ENCODE data around the gene PMIS2.

PMIS2 gene

DNA sequence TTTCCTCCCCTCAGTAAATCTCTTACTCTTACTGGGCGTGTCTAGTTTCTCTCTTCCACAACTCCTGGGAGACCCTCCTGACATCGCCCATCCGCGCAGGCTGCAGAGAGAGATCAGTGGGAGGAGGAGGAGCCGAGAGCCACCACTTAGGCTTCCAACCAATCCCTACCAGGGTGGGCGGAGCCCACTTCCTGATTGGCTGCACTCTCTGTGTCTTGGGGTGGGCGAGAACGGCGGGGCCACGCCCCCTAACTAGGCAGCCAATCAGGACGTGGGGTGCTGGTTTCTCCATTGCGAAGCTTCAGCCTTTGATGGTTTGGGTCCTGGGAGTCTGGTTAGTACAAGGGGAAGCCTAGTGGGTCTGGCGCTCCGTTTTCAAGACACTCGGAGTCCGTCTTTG is at the start of gene PMIS2:
TSS of gene PMIS2 (plus strand) at position 326 of the 400 bp plus-strand sequence. CDS start 87 bp downstream, outside the sequence.
- peak; percentile 37 for DNase-seq (ENCODE audit: low spot score)

DNA sequence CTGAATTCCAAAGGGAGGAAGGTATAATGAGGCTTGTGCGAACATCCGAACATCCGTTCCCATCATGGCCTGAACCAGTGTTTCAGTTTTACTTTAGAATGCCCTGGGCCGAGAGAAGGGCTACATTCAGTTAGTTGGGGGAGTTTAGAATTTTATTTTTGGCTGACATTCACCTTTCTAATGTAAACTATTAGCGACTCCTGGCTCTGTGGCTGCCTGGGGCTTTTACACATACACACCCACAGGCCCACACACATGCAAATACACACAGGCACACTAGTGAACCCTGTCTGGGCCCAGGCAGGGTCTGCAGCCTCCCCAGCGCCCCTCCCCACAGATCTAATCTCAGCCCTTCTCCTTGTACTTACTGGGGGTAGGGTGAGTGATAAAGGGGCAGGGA is 46.7 kb upstream of the PMIS2 start:
- no peak for DNase-seq (ENCODE audit: low spot score)

DNA sequence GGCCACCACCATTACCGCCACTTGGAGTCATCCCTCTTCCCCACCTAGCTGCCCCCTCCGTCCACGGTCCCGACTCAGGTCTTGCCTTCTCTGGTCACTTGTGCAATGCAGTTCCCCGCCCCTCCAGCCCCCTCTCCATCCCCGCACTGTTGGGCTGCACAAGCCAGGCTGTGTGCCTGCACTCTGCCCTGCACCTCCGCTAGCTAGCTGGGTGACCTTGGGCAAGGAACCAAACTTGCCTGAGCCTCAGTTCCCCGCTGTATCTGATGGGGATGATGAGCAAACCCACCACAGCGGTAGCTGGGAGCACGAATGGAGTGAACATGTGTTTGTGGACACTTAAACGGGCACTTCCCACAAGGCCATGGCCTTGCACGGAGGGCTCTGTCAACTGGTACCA is 46.1 kb upstream of the PMIS2 start:
- DNase-seq (ENCODE audit: low spot score): no peak

DNA sequence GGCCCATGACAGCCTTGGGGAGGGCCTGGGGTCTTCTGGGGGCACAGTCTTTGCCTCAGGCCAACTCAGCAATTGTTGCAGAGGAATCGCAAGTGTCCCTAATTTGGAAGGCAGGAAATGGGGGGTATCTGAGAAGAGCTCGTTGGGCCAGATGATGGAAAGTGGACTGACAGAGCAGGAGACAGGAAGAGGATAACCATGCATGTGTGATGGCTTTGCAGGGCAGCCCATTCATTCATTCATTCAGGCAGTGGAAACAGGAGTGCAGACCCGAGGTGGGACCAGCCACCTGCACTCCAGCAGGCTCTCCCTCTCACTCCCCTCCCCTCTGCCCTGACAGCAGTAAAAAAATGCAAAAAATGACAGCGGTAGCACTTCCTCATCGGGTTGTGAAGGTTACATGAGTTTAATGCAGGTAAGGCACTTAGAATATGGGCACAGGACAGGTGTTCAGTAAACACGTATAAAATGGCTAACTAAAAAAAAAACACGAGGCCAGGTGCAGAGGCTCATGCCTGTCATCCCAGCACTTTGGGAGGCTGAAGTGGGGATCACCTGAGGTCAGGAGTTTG is 45.5 kb upstream of the PMIS2 start:
- DNase-seq (ENCODE audit: low spot score): no peak

DNA sequence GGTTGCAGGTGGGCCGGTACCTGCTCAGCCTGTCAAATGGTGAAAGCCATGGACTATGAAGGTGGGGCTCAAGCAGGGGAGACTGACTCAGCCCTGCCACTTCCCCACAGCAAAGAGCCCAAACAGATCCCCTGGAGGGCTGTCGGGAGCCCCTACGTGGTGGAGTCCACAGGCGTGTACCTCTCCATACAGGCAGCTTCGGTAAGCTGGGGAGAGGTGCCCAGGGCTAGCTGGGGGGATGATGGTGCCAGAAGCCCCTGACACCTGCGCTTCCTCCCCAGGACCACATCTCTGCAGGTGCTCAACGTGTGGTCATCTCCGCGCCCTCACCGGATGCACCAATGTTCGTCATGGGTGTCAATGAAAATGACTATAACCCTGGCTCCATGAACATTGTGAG is 43.8 kb upstream of the PMIS2 start:
- DNase-seq (ENCODE audit: low spot score): no peak

DNA sequence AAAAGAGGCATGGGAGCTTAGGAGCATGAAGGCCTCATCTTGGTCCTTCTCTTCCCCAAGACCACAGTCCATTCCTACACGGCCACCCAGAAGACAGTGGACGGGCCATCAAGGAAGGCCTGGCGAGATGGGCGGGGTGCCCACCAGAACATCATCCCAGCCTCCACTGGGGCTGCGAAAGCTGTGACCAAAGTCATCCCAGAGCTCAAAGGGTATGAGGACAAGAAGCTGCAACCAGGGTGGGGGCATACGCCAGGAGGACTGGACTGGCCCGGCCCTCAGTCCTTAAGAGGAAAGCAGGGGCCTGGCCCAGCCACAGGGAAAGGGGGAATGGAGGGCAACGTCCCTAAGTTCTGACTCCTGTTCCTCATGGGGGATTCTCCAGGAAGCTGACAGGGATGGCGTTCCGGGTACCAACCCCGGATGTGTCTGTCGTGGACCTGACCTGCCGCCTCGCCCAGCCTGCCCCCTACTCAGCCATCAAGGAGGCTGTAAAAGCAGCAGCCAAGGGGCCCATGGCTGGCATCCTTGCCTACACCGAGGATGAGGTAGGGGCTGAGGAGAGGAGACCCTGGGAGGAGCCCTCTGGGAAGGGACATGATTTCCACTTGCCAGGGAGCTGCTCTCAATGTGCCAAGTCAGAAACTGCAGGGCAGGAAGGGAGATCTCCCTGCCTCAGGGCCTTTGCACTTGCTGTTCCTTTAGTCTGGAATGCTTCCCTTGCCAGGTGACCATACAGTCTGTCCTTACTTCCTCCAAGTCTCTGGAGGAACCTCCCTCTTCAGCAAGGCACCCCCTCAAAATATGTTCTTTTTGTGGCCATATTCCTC is 42.5 kb upstream of the PMIS2 start:
- DNase-seq (ENCODE audit: low spot score): no peak

DNA sequence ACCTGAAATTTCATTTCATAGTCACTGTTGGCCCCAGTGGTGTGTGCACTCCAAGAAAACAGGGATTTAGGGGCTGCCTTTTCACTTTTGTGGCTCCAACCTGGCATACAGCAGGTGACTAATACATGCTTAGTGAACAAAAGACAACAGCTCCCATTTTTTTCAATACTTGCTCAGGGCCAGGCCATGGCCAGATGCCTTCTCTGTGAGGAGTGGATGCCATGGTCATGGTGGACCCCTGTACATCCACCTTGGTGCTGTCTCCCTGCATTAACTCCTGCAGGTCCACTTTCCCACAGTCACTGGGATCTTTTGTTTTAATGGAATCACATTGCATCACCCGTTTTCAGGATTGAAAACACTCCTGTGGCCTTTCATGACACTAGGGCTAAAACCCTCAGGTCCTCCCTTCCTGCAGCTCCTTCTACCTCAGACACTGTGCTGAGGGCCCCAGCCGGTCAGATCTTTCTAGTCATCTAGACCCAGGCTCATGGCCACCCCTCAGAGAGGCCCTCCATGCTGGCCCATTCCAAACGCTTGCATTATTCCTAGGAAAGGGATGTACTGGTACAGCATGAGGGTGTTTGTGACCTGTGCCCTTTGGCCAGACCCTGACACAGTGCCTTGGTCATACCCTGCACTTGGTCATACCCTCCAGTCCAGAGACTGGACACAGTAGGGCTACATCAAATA is 41.7 kb upstream of the PMIS2 start:
- no peak for DNase-seq (ENCODE audit: low spot score)

DNA sequence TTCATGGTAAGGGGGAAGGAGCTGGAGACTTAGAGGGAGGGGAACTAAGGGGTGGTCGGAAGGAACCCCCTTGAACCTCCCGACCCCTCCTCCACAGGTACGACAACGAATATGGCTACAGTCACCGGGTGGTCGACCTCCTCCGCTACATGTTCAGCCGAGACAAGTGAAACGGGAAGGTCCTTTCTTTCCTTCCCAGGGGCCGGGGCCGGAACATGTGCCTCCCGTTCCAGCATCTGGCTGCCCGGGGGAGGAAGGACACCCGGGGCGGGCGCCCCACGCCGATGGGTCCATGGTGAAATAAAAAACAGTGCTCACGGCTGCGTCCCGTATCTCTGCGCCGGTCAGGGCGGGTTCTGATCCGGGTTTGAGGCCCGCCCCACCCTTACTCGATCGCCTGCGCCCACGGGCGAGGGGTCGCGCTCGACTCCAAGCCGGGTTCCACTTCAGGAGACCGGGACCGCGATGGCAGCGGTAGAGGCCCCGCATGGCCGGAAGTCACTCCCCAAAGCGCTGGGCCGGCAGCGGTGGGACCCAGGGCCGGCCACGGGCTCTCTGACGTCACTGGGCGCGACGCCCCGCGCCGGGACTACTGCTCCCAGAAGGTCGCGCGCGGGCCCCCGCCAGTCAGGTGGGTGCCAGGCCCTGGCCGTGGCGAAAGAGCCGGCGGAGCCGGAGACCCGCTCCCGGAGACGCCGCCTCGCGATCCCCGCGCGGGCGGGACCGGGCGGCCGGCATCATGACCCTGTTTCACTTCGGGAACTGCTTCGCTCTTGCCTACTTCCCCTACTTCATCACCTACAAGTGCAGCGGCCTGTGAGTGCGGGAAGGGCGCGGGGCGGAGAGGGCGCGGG is 40.7 kb upstream of the PMIS2 start, which contains the start of gene TMEM147:
TSS of gene TMEM147 (plus strand) at position 626 of the 854 bp plus-strand sequence. CDS start at position 740, 114 bp downstream.
- DNase-seq (ENCODE audit: low spot score): peak; percentile 74

DNA sequence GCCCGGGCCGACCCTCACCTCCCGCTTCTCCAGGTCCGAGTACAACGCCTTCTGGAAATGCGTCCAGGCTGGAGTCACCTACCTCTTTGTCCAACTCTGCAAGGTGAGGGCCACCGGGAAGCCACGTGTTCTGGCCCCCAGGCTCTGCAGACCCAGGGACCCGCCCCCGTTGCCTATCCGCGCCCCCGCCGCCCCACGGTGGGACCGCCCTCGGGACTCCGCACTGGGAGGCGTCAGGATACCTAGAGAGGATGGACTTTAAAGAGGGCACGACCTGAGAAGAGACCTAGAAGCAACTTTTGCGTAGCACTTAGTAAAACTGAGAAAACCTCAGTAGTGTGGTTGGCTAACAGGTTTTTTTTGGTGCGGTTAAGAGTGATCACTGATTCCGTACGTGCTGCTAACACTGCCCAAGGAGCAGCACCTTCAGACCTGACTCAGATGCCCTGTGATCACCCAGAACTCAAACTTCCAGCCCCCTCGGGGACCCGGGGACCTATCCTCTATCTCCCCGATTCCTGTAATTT is 40.1 kb upstream of the PMIS2 start:
- peak; percentile 10 for DNase-seq (ENCODE audit: low spot score)

DNA sequence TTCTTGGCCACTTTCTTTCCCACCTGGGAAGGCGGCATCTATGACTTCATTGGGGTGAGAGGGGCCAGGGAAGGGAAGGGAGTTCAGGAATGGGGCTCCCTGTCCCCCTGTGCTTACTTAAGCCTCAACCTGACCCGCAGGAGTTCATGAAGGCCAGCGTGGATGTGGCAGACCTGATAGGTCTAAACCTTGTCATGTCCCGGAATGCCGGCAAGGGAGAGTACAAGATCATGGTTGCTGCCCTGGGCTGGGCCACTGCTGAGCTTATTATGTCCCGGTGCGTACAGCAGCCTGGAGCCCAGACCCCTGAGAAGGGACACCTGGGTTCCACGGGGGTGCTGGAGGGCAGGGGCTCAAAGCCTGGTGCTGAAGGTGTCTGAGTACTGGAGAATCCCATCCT is 39.4 kb upstream of the PMIS2 start:
- no peak for DNase-seq (ENCODE audit: low spot score)

DNA sequence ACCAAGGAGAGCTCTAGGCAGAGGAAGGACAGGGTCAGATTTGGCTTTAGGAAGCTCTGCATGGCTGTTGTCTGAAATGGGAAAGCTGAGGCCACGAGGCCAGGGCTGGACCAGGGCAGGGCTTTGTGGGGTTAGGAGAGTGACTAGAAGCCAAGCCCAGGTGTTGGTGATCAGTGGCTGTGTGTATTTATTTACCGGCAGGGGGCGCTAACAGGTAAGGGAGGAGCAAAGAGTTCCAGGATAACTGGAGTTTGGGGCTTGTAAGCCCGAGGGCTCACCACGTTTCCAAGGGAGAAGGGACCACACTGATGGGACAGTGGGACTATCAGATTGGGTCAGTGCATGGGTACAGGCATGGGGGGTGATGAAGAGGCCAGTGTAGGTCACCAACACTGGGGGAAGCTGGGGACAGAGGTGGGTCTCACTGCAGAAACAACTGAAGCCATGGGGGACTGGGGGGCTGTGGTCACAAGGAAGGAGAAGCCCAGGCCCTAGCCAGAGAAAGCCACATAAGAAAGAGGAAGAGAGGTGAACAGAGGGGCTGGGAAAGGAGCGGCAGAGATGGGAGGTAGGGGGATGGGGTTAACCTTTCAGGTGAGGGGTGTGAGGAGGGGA is 36.7 kb upstream of the PMIS2 start:
- peak; percentile 85 for DNase-seq (ENCODE audit: low spot score)

DNA sequence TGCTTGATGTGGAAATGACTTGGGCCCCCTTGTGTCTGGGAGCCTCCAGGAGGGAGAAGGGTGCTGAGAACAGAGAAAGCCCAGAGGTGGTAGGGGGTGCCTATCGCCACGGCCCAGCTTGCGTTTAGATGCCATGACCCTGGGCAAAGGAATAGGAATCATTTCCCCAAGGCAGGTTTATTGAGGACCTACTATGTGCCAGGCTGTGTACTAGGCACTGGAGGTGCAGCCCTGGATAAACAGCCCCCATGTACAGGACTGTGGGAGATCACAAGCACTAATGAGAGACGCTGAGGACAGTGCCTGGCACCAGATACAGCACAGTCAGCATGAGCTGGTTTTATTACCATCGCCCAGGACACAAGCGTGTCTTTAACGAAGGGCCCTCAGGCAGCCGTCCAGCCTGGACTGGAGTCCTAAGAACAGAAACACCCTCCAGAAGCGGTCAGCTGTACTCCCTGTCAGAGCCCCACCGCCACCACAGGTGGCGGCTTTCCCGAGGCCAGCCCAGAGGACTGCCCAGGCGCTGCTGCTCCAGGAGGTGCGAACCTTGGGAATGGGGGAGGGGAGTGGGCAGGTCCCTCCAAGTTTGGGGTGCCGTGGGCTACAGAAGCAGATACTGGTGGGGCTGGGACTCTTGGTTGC is 36.0 kb upstream of the PMIS2 start:
- no peak for DNase-seq (ENCODE audit: low spot score)

DNA sequence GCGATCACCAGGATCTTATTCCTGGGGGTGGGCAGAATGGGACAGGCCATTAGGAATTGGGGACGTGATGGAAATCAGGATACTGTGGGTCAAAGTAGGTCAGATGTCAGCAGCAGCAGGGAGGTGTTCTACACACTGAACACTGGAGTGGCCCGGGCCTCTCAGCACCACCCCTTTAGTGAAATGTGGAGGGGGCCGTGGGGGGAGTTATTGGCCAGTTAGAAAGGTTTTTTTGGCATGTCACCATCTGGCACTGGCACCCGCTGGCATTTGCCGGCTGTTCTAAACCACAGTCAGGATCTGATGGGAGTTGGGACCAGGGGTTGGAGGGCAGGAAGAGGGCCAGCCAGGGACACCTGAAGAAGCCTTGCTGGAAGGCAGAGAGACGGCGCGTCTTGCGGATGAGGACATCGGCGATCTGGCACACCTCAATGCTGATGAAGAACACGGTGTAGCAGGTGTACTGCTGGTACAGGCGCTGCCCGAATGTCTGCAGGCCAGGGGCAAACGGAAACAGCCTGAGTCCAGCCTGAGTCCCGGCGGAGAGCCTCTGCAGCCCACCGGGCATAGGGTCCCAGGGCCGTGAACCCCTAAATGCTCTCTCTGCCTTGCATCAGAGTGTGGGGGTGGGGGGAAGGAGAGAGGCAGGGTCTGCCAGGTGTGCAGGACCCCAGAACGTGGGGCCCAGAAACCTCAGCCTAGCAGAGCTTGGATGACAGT is 34.7 kb upstream of the PMIS2 start:
- no peak for DNase-seq (ENCODE audit: low spot score)

DNA sequence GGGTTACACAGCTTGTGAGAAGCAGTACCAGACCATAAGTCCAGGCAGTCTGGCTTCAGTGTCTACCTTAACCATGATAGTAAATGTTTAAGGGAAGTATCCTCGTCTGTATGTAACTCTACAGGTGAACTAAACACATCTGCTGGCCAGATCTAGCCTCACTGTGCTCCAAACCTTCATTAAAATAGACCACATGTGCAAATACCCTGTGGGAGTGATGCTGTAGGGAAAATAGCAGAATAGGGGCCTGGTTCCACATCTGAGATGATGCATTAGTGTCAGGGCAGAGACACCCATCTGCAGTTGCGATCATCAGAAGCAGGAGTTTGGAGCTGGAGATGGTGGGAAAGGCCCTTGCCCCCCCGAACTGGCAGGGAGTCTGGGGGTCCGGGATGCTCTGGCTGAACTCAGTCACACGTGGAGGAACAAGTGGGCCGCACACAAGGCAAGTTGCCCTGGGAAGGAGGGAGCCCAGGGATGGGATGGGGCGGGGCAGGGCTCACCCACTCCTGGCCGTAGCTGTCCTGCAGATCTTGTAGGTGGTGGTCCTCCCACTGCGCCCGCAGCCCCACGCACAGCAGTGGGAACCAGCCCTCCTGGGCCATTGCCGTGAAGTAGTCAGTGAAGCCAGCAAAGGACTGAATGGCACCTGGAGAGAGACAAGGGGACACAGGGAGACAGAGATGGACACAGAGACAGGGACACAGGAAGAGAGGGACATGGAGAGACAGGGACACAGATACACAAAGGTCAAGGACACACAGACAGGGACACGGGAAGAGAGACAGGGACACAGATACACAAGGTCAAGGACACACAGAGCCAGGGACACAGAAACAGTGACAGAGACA is 33.2 kb upstream of the PMIS2 start:
- DNase-seq (ENCODE audit: low spot score): no peak

DNA sequence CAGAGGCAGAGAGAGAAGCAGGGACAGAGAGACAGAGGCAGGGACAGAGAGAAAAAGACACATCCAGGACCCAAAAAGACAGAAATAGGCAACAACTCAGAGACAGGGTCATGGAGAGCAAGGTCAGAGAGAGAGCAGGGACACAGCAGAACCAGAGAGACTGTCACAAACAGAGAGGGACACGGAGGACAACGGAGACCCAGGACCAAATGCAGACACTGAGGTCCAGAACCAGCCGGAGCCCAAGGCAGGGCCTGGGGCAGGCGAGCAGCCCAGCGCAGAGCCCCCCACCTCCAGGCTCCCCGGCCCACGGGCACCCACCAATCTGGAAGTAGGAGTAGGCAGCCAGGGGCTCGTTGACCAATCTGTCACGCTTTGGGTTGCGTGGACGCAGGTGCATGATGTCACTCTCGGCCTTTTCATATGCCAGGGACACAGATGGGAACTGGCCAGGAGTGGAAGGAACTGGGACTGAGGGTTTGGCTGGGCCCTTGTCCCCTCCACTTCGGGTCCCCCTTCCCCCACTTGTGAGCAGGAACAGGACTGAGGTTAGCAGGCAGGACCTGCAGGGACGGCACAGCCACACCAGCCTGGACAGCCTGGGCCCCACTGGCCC is 32.5 kb upstream of the PMIS2 start:
- DNase-seq (ENCODE audit: low spot score): no peak

DNA sequence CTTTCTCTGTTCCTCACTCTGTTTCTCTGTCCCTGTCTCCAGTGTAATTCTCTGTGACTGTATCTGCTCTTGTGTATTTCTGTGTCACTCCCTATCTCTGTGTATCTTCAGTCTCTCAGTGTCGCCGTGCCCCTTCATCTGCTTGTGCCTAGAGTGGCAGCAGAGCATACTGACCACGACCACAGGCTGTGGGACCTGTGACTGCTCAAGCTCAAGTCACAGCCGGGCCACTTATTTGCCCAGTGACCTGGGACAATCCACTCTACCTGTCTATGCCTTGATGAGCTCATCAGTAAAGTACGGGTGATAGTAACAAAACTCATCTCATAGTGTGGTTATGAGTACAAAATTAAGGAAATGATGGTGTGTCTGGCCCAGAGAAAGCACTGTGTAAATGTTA is 31.9 kb upstream of the PMIS2 start:
- no peak for DNase-seq (ENCODE audit: low spot score)

DNA sequence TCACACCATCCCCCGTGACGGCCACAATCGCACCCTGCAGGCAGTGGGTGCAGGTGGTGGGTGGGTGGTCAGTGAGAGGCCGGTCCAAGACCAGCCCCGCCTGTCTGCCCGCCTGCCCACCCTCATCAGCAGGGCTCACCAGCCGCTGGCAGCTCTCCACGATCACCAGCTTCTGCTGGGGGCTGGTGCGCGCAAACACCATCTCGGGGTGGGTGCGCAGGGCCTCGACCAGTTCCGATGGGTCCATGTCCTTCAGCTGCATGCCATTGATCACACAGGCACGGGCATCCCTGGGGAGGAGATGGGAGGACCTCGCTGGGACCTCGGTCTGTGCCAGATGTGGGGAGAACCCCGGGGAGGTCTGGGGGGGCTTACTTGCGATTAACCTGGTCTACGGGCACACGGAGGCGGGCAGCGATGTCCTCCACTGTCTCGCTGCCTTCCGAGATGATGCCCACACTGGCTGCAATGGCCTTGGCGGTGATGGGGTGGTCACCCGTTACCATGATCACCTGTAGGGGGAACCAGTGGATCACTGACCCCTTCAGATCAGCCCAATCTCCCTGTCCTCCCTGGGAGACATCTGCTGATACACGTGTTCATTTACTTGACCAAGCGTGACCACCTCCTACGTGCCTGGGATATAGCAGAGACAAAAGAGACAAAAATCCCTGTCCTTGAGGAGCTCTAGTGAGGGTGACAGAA is 30.5 kb upstream of the PMIS2 start:
- no peak for DNase-seq (ENCODE audit: low spot score)

DNA sequence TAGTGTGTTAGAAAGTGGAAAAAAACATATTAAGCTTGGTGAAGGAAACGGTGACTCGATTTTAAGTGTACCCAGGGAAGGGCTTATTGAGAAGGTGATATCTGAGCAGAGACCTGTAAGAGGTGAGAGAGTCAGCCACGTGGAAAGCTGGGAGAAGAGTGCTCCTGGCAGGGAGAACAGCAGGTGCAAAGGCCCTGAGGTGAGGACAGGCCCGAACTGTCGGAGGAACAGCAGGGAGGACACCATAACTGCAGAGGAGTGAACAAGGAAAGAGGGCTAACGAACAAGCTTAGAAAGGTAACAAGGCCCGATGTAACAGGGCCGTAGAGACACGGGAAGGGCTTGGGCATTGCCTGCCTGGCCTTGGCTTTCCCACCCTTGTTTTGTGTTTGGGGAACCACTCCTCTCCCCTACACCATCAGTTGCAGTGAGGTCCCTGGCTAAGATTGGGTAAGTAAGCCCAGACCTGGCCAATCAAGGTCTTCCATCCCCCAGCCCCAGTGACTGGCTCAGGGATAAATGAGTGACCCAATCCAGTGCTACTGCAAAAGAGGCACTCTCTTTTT is 29.9 kb upstream of the PMIS2 start:
- no peak for DNase-seq (ENCODE audit: low spot score)
